CD14-positive monocyte (primary cell): ENCODE results near the gene SLC39A9. TPM values are rescaled to one million over a fixed set of nuclear protein-coding genes. Genes with fewer than 3 reads are reported as not detected.

Experiments used
- DNase-seq, 3 donors: peaks; one replicate each; pipeline ENCODE4 v3.0.0-alpha.2; 2011 to 2022
- H2AFZ ChIP-seq: 2 replicates; pipeline ENCODE4 v1.6.0; 2012; ENCODE audit warnings: mild to moderate bottlenecking, low read depth, low read length, inconsistent platforms; ENCODE audit not compliant: insufficient read depth, poor library complexity, severe bottlenecking
- H3K27ac ChIP-seq, 2 donors: 1 replicate in 1 of 2; 2 replicates in 1 of 2; pipeline ENCODE4 v1.5.1; 2012 to 2013; ENCODE audit warnings: low read length in 2 of 2, control low read depth in 1 of 2, inconsistent platforms in 1 of 2, low read depth in 1 of 2, mild to moderate bottlenecking in 1 of 2
- H3K27me3 ChIP-seq, 2 donors: one replicate each; pipeline versions ENCODE4 v1.6.0 to v1.6.1; 2011 to 2013; ENCODE audit warnings: low read length in 2 of 2; ENCODE audit not compliant: control insufficient read depth in 2 of 2, insufficient read depth in 2 of 2
- H3K36me3 ChIP-seq, 2 donors: replicated peaks in 1 of 2; 1 replicate in 1 of 2; 2 replicates in 1 of 2; pipeline versions ENCODE4 v1.5.1 to v1.6.1; 2012 to 2013; ENCODE audit warnings: low read length in 2 of 2, control low read depth in 1 of 2, inconsistent platforms in 1 of 2, mild to moderate bottlenecking in 1 of 2; ENCODE audit not compliant: insufficient read depth in 2 of 2, control insufficient read depth in 1 of 2
- H3K4me1 ChIP-seq, 2 donors: 1 replicate in 1 of 2; 2 replicates in 1 of 2; pipeline versions ENCODE4 v1.5.1 to v1.6.1; 2012 to 2013; ENCODE audit warnings: low read length in 2 of 2, control low read depth in 1 of 2, inconsistent platforms in 1 of 2, mild to moderate bottlenecking in 1 of 2, moderate library complexity in 1 of 2; ENCODE audit not compliant: insufficient read depth in 2 of 2, control insufficient read depth in 1 of 2
- H3K4me2 ChIP-seq: replicated peaks from 2 replicates; pipeline ENCODE3; 2012; ENCODE audit warnings: low read length, moderate library complexity, mild to moderate bottlenecking; ENCODE audit not compliant: poor library complexity, severe bottlenecking; ENCODE audit errors: extremely low read depth
- H3K4me3 ChIP-seq, 3 experiments: fragments of 200-600 bp in 1 of 3; sonication (generic) in 1 of 3; replicated peaks in 1 of 3; 1 replicate in 2 of 3; 2 replicates in 1 of 3; pipeline ENCODE4 v1.5.1; 2011 to 2013; ENCODE audit warnings: low read length in 3 of 3, mild to moderate bottlenecking in 3 of 3, control low read depth in 2 of 3, low read depth in 2 of 3, inconsistent platforms in 1 of 3, moderate library complexity in 1 of 3
- H3K79me2 ChIP-seq: 2 replicates; pipeline ENCODE4 v1.6.0; 2012; ENCODE audit warnings: mild to moderate bottlenecking, control low read depth, inconsistent platforms, low read length, moderate library complexity; ENCODE audit not compliant: insufficient read depth
- H3K9ac ChIP-seq: 2 replicates; pipeline ENCODE4 v1.6.0; 2017; ENCODE audit warnings: low read length, mild to moderate bottlenecking; ENCODE audit not compliant: insufficient read depth, poor library complexity, severe bottlenecking
- H3K9me3 ChIP-seq, 2 donors: replicated peaks in 1 of 2; 1 replicate in 1 of 2; 2 replicates in 1 of 2; pipeline versions ENCODE4 v1.5.1 to v1.6.1; 2012 to 2013; ENCODE audit warnings: low read length in 2 of 2, control low read depth in 1 of 2; ENCODE audit not compliant: control insufficient read depth in 1 of 2, insufficient read depth in 1 of 2
- H4K20me1 ChIP-seq: 2 replicates; pipeline ENCODE4 v1.6.0; 2012; ENCODE audit warnings: mild to moderate bottlenecking, low read length, control low read depth, moderate library complexity; ENCODE audit not compliant: insufficient read depth
- H3K27ac Mint-ChIP-seq, 7 donors: one replicate each; pipeline ENCODE4 v1.8.0; 2020; ENCODE audit warnings: mild to moderate bottlenecking in 7 of 7, mixed read lengths in 7 of 7, moderate library complexity in 6 of 7, inconsistent platforms in 2 of 7
- H3K27me3 Mint-ChIP-seq, 3 donors: one replicate each; pipeline ENCODE4 v1.8.0; 2021 to 2022; ENCODE audit warnings: low read depth in 3 of 3, mild to moderate bottlenecking in 3 of 3, mixed read lengths in 3 of 3, moderate library complexity in 3 of 3, inconsistent platforms in 1 of 3
- H3K36me3 Mint-ChIP-seq, 2 donors: one replicate each; pipeline ENCODE4 v1.8.0; 2020; ENCODE audit warnings: mixed read lengths in 2 of 2, inconsistent platforms in 1 of 2, mild to moderate bottlenecking in 1 of 2
- H3K4me1 Mint-ChIP-seq: one replicate; pipeline ENCODE4 v1.8.0; 2020; ENCODE audit warnings: mild to moderate bottlenecking, mixed read lengths
- H3K4me3 Mint-ChIP-seq, 2 donors: one replicate each; pipeline ENCODE4 v1.8.0; 2020; ENCODE audit warnings: mild to moderate bottlenecking in 2 of 2, mixed read lengths in 2 of 2, moderate library complexity in 1 of 2
- H3K9me3 Mint-ChIP-seq, 7 donors: one replicate each; pipeline ENCODE4 v1.8.0; 2020 to 2022; ENCODE audit warnings: mixed read lengths in 7 of 7, mild to moderate bottlenecking in 6 of 7, moderate library complexity in 6 of 7, inconsistent platforms in 2 of 7
- WGBS: methylation state at CpG from one replicate; pipeline ENCODE4 v1.1.5; 2013; ENCODE audit warnings: missing lambda C conversion rate; ENCODE audit not compliant: insufficient coverage; 5-methylcytosine and 5-hydroxymethylcytosine counted together
- intact Hi-C, 2 donors: fragments of 100-400 bp; cut with micrococcal nuclease; formaldehyde crosslinking; loops; one replicate each; pipeline versions ENCODE4 v1.15.0 to v1.15.1; 2023
- polyA plus RNA-seq, 3 donors: library from polyadenylated mRNA; depleted of rRNA in 1 of 3; unstranded in 2 of 3; stranded (reverse) in 1 of 3; fragments of 300-500 nt in 2 of 3; fragments of >200 nt in 1 of 3; fragmentation: Illumina TruSeq in 2 of 3; gene quantifications; 1 replicate in 2 of 3; 2 replicates in 1 of 3; pipeline ENCODE4 v1.2.3, GENCODE V29; 2012 to 2021
- TF ChIP-seq, protein P1 (sequence below): fragments of 200-600 bp; IDR thresholded peaks from one replicate; pipeline ENCODE4 v1.8.0; 2022; ENCODE audit warnings: antibody characterized with exemption, mild to moderate bottlenecking

Gene SLC39A9
- polyA plus RNA-seq, 3 donors, result 28.6 to 44.2 (median 37.6) TPM

DNA sequence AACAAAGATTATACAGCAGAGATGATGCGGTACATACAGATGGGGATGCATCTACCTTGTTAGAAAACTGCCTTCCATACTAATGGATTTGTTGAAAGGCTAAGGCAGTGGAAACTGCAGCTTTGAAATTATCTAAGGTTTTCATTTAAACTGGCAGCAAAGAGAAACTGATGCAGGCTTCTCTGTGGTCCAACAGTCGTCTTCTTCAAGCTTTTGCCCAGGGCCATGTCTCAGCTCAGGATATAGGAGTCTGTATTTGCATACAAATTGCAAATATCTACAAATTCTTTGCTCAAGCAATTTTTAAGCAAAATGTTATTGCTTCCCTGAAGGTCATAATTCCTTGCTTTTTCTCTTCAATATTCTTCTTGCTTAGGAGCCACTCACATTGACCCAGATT lies 34.1 kb upstream of the SLC39A9 start:
- no peaks in the 10 kb centered on the region for H4K20me1 ChIP-seq
- H3K36me3 Mint-ChIP-seq, result no peaks in the 10 kb centered on the region
- H3K27ac Mint-ChIP-seq, result no peak overlapping the region
- TF ChIP-seq, protein P1, sequence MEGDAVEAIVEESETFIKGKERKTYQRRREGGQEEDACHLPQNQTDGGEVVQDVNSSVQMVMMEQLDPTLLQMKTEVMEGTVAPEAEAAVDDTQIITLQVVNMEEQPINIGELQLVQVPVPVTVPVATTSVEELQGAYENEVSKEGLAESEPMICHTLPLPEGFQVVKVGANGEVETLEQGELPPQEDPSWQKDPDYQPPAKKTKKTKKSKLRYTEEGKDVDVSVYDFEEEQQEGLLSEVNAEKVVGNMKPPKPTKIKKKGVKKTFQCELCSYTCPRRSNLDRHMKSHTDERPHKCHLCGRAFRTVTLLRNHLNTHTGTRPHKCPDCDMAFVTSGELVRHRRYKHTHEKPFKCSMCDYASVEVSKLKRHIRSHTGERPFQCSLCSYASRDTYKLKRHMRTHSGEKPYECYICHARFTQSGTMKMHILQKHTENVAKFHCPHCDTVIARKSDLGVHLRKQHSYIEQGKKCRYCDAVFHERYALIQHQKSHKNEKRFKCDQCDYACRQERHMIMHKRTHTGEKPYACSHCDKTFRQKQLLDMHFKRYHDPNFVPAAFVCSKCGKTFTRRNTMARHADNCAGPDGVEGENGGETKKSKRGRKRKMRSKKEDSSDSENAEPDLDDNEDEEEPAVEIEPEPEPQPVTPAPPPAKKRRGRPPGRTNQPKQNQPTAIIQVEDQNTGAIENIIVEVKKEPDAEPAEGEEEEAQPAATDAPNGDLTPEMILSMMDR, result no peak
- H3K27me3 ChIP-seq, result no peaks in the 10 kb centered on the region
- no peak overlapping the region for H3K4me2 ChIP-seq
- no peaks in the 10 kb centered on the region for H3K36me3 ChIP-seq
- WGBS, result no CpG with 5 or more reads among the region's 2 CpGs
- peaks cover 2 to 5% (median 5%) of the 10 kb centered on the region in 3 donors for H3K27me3 Mint-ChIP-seq
- intact Hi-C loops, result no loop called here
- no peaks in the 10 kb centered on the region for H3K4me1 Mint-ChIP-seq
- H3K4me3 ChIP-seq, result no peak overlapping the region
- H3K4me3 Mint-ChIP-seq, result no peak overlapping the region
- H2AFZ ChIP-seq, result no peak overlapping the region
- H3K27ac ChIP-seq, result no peak overlapping the region
- no peaks in the 10 kb centered on the region for H3K9me3 Mint-ChIP-seq
- H3K4me1 ChIP-seq, result no peaks in the 10 kb centered on the region
- no peak overlapping the region for H3K9ac ChIP-seq
- H3K9me3 ChIP-seq, result no peaks in the 10 kb centered on the region
- no peaks in the 10 kb centered on the region for H3K79me2 ChIP-seq
- DNase-seq, result no peak

DNA sequence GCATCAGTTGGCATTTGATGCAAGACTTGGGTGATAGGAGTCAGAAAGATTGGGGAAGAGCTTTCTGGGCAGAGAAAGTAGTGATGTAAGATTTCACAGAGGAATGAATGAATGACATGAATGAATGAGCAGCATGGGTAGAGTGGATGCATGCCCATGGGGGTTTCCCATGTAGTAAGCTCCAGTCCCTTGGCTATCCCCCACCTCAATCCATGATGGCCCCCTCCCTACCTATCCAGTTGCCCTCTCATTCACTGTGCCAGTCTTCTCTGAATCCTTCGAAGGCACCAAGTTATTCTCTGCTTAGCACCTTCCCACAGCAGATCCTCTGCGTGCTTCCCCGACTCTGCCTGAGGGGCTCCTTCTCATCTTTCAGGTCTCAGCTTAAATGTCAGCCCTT lies 32.4 kb upstream of the SLC39A9 start:
- Histone ChIP-seq H3K4me1 (no peaks in the 10 kb centered on the region), H3K9me3 (no peaks in the 10 kb centered on the region), H3K36me3 (no peaks in the 10 kb centered on the region), H3K4me3 (no peak overlapping the region), H3K79me2 (no peaks in the 10 kb centered on the region), H3K9ac (no peak overlapping the region), H3K27me3 (no peaks in the 10 kb centered on the region), H2AFZ (no peak overlapping the region), H4K20me1 (no peaks in the 10 kb centered on the region), H3K4me2 (no peak overlapping the region), H3K27ac (no peak overlapping the region)
- Mint-ChIP-seq H3K4me3 (no peak overlapping the region), H3K9me3 (no peaks in the 10 kb centered on the region), H3K4me1 (no peaks in the 10 kb centered on the region), H3K36me3 (no peaks in the 10 kb centered on the region), H3K27me3 (peaks cover 2 to 4% (median 3%) of the 10 kb centered on the region in 3 donors), H3K27ac (no peak overlapping the region)
- TF ChIP-seq, protein P1, result no peak
- no peak for DNase-seq
- intact Hi-C loops, result no loop called here
- WGBS, result 78% methylated on average over 3 of the region's 3 CpGs
